K562 (cell line): Measurements from ENCODE around the gene FGFRL1. TPM values are rescaled to one million over a fixed set of nuclear protein-coding genes. Genes with fewer than 3 reads are reported as not detected.

Source experiments
- CREM ChIP-seq: IDR thresholded peaks from 2 replicates; pipeline ENCODE4 v1.6.1; 2014; ENCODE audit warnings: antibody characterized with exemption, low read depth
- CXXC5 ChIP-seq: fragments of 250-450 bp; sonication (Bioruptor Pico); IDR thresholded peaks from 2 replicates; pipeline ENCODE4 v1.8.0; 2022; ENCODE audit warnings: inconsistent platforms, mild to moderate bottlenecking, moderate library complexity
- ELF2 ChIP-seq: fragments of 250-450 bp; sonication (Bioruptor Pico); IDR thresholded peaks from 2 replicates; pipeline ENCODE4 v1.5.0; 2021; ENCODE audit warnings: mild to moderate bottlenecking
- FOXA3 ChIP-seq, 2 experiments: fragments of 450-650 bp in 1 of 2; sonication (generic) in 1 of 2; formaldehyde crosslinking; IDR thresholded peaks in 1 of 2; conservative IDR thresholded peaks in 1 of 2; 2 replicates each; pipeline versions ENCODE4 v1.4.0 to v1.8.0; 2020 to 2022; ENCODE audit warnings: mild to moderate bottlenecking in 2 of 2, missing genetic modification reagents in 1 of 2
- FOXM1 ChIP-seq, 2 experiments: fragments of 450-650 bp in 1 of 2; sonication (generic) in 1 of 2; formaldehyde crosslinking in 1 of 2; IDR thresholded peaks; 2 replicates each; pipeline versions ENCODE4 v1.6.1 to v1.9.0; 2017 to 2022; ENCODE audit warnings: low read depth in 2 of 2, mild to moderate bottlenecking in 2 of 2, missing genetic modification reagents in 1 of 2, moderate library complexity in 1 of 2
- L3MBTL2 ChIP-seq: fragments of 450-650 bp; IDR thresholded peaks from 2 replicates; pipeline ENCODE4 v1.6.1; 2016; ENCODE audit warnings: mild to moderate bottlenecking, moderate library complexity
- MAZ ChIP-seq, 2 experiments: fragments of 450-650 bp in 1 of 2; sonication (generic) in 1 of 2; formaldehyde crosslinking; IDR thresholded peaks in 1 of 2; conservative IDR thresholded peaks in 1 of 2; 2 replicates each; pipeline versions ENCODE4 v1.4.0 to v1.5.0; 2020; ENCODE audit warnings: mild to moderate bottlenecking in 1 of 2, missing genetic modification reagents in 1 of 2
- MBD2 ChIP-seq: sonication (generic); IDR thresholded peaks from 2 replicates; pipeline ENCODE4 v1.6.1; 2016; ENCODE audit warnings: low read depth, borderline replicate concordance
- NCOA1 ChIP-seq: fragments of 450-650 bp; IDR thresholded peaks from 2 replicates; pipeline ENCODE4 v1.6.1; 2016; ENCODE audit warnings: low read depth
- NONO ChIP-seq, 2 experiments: fragments of 200-400 bp in 1 of 2; fragments of 450-650 bp in 1 of 2; formaldehyde crosslinking in 1 of 2; IDR thresholded peaks; 2 replicates each; pipeline ENCODE4 v1.6.1; 2017; ENCODE audit warnings: low read depth in 2 of 2, mild to moderate bottlenecking in 2 of 2, moderate library complexity in 2 of 2, low read length in 1 of 2
- POLR2G ChIP-seq: fragments of 200-400 bp; formaldehyde crosslinking; IDR thresholded peaks from 2 replicates; pipeline ENCODE4 v1.6.1; 2017; ENCODE audit warnings: low read depth, mild to moderate bottlenecking, antibody characterized with exemption, low read length, moderate library complexity
- POLR3A ChIP-seq: IDR thresholded peaks from 2 replicates; pipeline ENCODE4 v1.6.1; 2011; ENCODE audit warnings: borderline replicate concordance, mild to moderate bottlenecking, moderate library complexity; ENCODE audit not compliant: insufficient read length, insufficient read depth; ENCODE audit errors: extremely low read depth
- PTBP1 ChIP-seq: fragments of 200-400 bp; formaldehyde crosslinking; IDR thresholded peaks from 2 replicates; pipeline ENCODE4 v1.6.1; 2017; ENCODE audit warnings: low read depth, low read length
- SMARCA5 ChIP-seq: fragments of 450-650 bp; IDR thresholded peaks from 2 replicates; pipeline ENCODE4 v1.6.1; 2016
- STAG1 ChIP-seq: sonication (generic); formaldehyde crosslinking; IDR thresholded peaks from 2 replicates; pipeline ENCODE4 v1.5.0; 2020; ENCODE audit warnings: missing genetic modification reagents, borderline replicate concordance
- SUPT5H ChIP-seq: fragments of 450-650 bp; IDR thresholded peaks from 2 replicates; pipeline ENCODE4 v1.6.1; 2016
- TAF9B ChIP-seq: fragments of 450-650 bp; IDR thresholded peaks from 2 replicates; pipeline ENCODE4 v1.6.1; 2018; ENCODE audit warnings: mild to moderate bottlenecking; ENCODE audit not compliant: partially characterized antibody
- ZBTB2 ChIP-seq: fragments of 450-650 bp; IDR thresholded peaks from 2 replicates; pipeline ENCODE4 v1.6.1; 2016; ENCODE audit warnings: antibody characterized with exemption
- ZEB2 ChIP-seq: fragments of 450-650 bp; IDR thresholded peaks from 2 replicates; pipeline ENCODE4 v1.6.1; 2016
- ZNF518B ChIP-seq: fragments of 250-450 bp; sonication (Bioruptor Pico); IDR thresholded peaks from 2 replicates; pipeline ENCODE4 v1.5.0; 2021; ENCODE audit warnings: mild to moderate bottlenecking, moderate library complexity
- ZNF589 ChIP-seq: fragments of 200-800 bp; sonication (Bioruptor generic); IDR thresholded peaks from 2 replicates; pipeline ENCODE4 v1.6.1; 2016; ENCODE audit warnings: low read depth, missing genetic modification characterization, missing compliant biosample characterization
- ZNF764 ChIP-seq: fragments of 250-450 bp; sonication (Bioruptor Pico); IDR thresholded peaks from 2 replicates; pipeline ENCODE4 v1.4.0; 2020; ENCODE audit warnings: low read depth, mild to moderate bottlenecking, moderate library complexity
- polyA plus RNA-seq, 8 experiments: library from polyadenylated mRNA; depleted of rRNA in 4 of 8; stranded (reverse) in 5 of 8; unstranded in 3 of 8; fragments of >200 nt; fragmentation: Nextera tagmentation in 2 of 8; fragmentation: Illumina TruSeq in 1 of 8; extraction: Ambion mirVana in 2 of 8; extraction: Trizol in 1 of 8; gene quantifications; 2 replicates each; pipeline versions ENCODE4 v1.2.1 to v1.2.3, GENCODE V29; 2011 to 2014; ENCODE audit warnings: inconsistent platforms in 1 of 8, missing spikeins in 1 of 8
- total RNA-seq, 7 experiments: library from RNA; depleted of rRNA in 6 of 7; stranded (reverse); fragments of >200 nt in 6 of 7; fragmentation: Illumina TruSeq in 2 of 7; extraction: Trizol in 2 of 7; gene quantifications; 2 replicates each; pipeline versions ENCODE4 v1.2.1 to v1.2.3, GENCODE V29; 2011 to 2021; ENCODE audit warnings: low replicate concordance in 1 of 7

FGFRL1 gene
- total and polyA plus RNA-seq, 9 of the 15 experiments (the other 6 are each of a cell fraction or from before 2014, with no cell fraction given) = 0.34 to 49.9 (median 14.6) TPM

GRCh38 chr4:996030-996996 is 15.1 kb upstream of the FGFRL1 start (continued):
- TF ChIP-seq POLR3A (no peak), SUPT5H (peak; percentile 55; the same call in 1 of the 2 replicates), L3MBTL2 (no peak), ZNF518B (CRISPR knock-in tag) (no peak), ELF2 (CRISPR knock-in tag) (0 out of 2 replicates have a peak, but pooled peaks have one; percentile 65), ZNF589 (CRISPR knock-in tag) (no peak), NCOA1 (peak; percentile 12; the same call in 1 of the 2 replicates), ZNF764 (CRISPR knock-in tag) (no peak), NONO (IDR thresholded peaks at IDR 0.05; ENCODE audit: low read depth in 2 of 2, low read length in 1 of 2) (peak in 1 of 2 experiments; percentile 88; a peak in 1 of 4 replicates), MAZ (CRISPR knock-in tag; conservative IDR thresholded peaks at IDR 0.05 in 1 of 2, IDR thresholded peaks at IDR 0.05 in 1 of 2) (peak; percentile 53 to 57; a peak in 2 of 4 replicates), SMARCA5 (no peak), ZBTB2 (peak; percentile 79), FOXM1 (IDR thresholded peaks at IDR 0.05; ENCODE audit: low read depth) (no peak), FOXM1 (CRISPR knock-in tag; IDR thresholded peaks at IDR 0.05; ENCODE audit: low read depth) (no peak), STAG1 (CRISPR knock-in tag) (no peak), MBD2 (0 out of 2 replicates have a peak, but pooled peaks have one; percentile 71), POLR2G (peak; percentile 62), TAF9B (peak; percentile 68), ZEB2 (peak; percentile 58; the same call in 1 of the 2 replicates), CREM (peak; percentile 67; the same call in 1 of the 2 replicates), FOXA3 (CRISPR knock-in tag; conservative IDR thresholded peaks at IDR 0.05 in 1 of 2, IDR thresholded peaks at IDR 0.05 in 1 of 2) (peak in 1 of 2 experiments; percentile 66; a peak in 1 of 4 replicates), CXXC5 (CRISPR knock-in tag) (peak; percentile 88), PTBP1 (no peak)
